ENCODE results near the gene PPP2R1B.
"Not testable (repeated sequence)": the region's sequence is repeated elsewhere in the genome, so short reads cannot be mapped to it uniquely, and the experiment has no call there.

Gene PPP2R1B

DNA sequence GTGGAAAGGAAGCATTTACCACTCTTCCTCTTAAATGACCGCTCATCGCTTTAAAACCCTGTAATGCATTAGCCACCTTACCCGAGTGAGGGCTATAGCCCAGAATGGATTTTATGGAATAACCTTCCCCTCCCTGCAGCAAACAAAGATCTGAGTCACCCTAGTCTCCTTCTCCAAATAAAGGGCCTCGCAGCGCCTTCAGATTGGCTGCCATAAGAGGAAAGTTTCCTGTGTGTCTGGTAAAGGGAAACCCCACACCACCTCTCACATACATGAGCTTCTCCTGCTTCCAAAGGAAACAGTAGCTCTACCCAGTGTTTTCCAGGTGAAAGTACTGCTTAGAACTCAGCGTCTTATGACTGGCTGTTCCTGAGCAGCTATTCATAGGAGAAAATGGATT lies 47.8 kb downstream of the PPP2R1B start:
- Histone ChIP-seq H3K9me3 (ENCODE audit: control insufficient read depth, insufficient read depth, low read length) (no peaks in the 10 kb centered on the region), H3K4me1 (ENCODE audit: insufficient read depth, low read length) (peaks cover 11% of the 10 kb centered on the region), H3K36me3 (ENCODE audit: insufficient read depth, low read length) (0 out of 2 replicates have a peak, but pooled peaks cover 10% of the 10 kb centered on the region), H3K9ac (ENCODE audit: low read depth, low read length) (no peak overlapping the region)

DNA sequence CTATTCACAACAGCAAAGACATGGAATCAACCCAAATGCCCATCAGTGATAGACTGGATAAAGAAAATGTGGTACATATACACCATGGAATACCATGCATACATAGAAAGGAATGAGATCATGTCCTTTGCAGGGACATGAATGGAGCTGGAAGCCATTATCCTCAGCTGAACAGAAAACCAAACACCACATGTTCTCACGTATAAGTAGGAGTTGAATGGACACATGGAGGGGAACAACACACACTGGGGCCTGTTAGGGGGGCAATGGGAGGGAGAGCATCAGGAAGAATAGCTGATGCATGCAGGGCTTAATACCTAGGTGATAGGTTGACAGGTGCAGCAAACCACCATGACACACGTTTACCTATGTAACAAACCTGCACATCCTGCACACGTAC lies 48.5 kb downstream of the PPP2R1B start:
- not testable (repeated sequence) for H3K36me3 ChIP-seq (ENCODE audit: insufficient read depth, low read length); H3K9ac ChIP-seq (ENCODE audit: low read depth, low read length); H3K9me3 ChIP-seq (ENCODE audit: control insufficient read depth, insufficient read depth, low read length); H3K4me1 ChIP-seq (ENCODE audit: insufficient read depth, low read length)

DNA sequence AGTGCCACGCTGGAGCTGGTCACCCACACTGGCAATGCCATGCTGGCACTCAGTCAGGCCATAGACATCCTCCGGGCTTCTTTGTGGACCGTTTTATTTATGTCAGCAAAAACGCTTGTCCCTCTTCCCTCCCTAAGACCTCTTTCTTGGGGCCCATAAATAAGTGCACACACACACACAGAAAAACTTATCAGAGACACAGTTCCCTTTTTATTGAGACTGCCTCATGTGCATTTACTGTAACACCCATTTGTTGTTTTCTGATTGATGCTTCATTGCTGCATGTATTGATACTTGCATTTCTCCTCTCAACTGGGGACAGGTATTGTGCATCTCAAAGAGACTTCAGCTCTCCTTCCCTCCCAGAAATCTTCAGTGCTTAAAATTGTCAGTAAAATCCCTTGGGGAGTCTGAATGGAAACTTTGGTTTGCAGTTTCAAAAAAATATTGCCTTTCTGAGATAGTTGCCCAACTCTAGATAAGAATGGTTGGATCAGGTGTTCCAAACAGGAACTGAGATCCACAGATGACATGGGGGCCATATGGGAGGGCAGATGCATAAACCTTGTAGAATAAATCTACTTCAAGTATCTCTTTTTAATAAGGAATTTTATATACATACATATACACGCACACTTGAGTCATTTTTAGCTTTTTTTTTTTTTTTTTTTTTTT lies 50.9 kb downstream of the PPP2R1B start:
- Histone ChIP-seq H3K36me3 (ENCODE audit: insufficient read depth, low read length) (no peaks in the 10 kb centered on the region), H3K9me3 (ENCODE audit: control insufficient read depth, insufficient read depth, low read length) (no peaks in the 10 kb centered on the region), H3K4me1 (ENCODE audit: insufficient read depth, low read length) (peaks cover 9% of the 10 kb centered on the region), H3K9ac (ENCODE audit: low read depth, low read length) (no peak overlapping the region)

DNA sequence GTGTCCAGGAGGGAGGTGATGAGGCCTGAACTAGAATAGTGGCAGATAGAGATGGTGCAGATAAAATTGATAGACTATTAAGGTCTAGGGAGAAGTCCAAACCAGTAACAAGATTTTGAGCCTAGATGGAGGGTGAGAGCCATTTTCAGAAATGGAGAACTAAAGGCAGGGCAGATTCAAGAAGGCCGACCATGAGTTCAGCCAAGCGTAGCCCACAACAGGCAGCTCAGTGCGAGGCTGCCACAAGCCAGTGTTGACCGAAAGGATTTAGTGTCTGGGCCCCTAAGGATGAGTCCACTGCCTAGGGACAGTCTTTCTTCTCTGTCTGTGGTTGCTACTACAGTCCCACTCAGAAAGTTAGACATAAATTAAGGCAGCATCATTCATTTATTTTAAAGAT lies 51.7 kb downstream of the PPP2R1B start:
- Histone ChIP-seq H3K9ac (ENCODE audit: low read depth, low read length) (no peak overlapping the region), H3K36me3 (ENCODE audit: insufficient read depth, low read length) (no peaks in the 10 kb centered on the region), H3K4me1 (ENCODE audit: insufficient read depth, low read length) (peaks cover 9% of the 10 kb centered on the region), H3K9me3 (ENCODE audit: control insufficient read depth, insufficient read depth, low read length) (no peaks in the 10 kb centered on the region)

DNA sequence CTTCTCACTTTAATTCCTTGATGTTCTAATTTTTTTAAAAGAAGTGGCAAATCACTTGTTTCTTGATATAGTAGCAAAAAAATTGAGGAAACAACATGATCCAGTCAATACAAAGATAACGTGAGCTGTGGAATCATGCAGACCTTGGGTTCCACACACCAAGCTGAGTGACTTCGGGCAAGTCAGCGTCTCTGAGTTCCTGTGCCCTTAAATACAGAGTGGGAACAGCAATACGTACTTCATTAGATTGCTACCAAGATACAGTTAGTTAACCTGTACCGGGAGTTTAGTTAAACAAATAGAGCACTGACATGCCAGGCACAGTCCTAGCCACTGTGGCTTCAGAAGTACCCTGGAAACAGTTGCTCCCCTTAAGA lies 58.5 kb downstream of the PPP2R1B start:
- no peaks in the 10 kb centered on the region for H3K9me3 ChIP-seq (ENCODE audit: control insufficient read depth, insufficient read depth, low read length)
- H3K36me3 ChIP-seq (ENCODE audit: insufficient read depth, low read length) = no peaks in the 10 kb centered on the region; the same call in none of the 2 replicates
- no peaks in the 10 kb centered on the region for H3K4me1 ChIP-seq (ENCODE audit: insufficient read depth, low read length)
- no peak overlapping the region for H3K9ac ChIP-seq (ENCODE audit: low read depth, low read length)

DNA sequence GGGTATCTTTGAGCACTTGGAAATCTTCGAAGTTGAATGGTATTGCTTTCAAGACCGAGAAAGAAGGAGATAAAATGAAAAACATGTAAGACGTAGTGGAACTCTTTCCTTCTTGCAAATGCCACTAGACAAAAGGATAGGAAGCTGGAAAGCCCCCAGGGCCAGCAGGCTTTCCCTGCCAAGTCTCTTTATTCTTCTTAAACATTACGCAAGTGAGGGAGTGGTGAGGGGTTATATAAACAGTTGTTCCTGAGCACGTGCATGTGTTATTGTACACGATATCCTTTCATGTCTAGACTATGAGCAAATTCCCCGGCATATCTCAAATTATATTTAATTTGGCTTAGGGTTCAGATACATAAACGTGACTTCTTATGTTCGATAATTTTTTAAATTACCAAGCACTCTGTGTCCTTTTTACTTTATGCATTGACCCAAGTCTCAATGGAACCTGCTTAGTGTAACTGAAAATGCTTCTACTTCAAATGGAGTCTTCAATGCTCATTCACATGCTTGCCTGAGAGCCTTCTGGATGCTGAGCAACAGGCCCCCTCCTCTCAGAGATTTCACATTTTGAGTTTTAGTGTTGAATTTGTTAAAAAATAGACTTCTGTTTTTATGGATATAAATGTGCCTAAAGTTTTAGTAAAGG lies 59.0 kb downstream of the PPP2R1B start:
- Histone ChIP-seq H3K36me3 (ENCODE audit: insufficient read depth, low read length) (no peaks in the 10 kb centered on the region; the same call in none of the 2 replicates), H3K9me3 (ENCODE audit: control insufficient read depth, insufficient read depth, low read length) (no peaks in the 10 kb centered on the region), H3K4me1 (ENCODE audit: insufficient read depth, low read length) (no peaks in the 10 kb centered on the region), H3K9ac (ENCODE audit: low read depth, low read length) (no peak overlapping the region)

DNA sequence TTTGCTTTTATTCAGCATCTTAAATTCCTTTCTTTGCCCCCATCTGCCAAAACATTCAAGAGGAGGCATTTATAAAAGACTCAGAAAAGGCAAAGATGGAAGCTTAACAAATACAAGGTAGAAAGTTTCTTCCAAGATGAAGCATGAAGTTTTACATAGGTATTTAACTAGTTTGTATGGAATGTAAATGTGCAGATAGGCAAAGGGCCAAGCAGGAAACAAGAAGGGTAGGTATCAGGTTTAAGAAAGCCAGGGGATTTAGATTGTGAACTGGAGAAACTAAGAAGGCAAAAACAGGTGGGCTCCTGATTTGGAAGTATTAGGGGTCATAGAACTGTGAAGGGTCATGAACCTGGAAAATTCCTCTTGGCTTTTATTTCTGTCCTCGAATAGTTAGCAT lies 62.6 kb downstream of the PPP2R1B start:
- Histone ChIP-seq H3K4me1 (ENCODE audit: insufficient read depth, low read length) (no peaks in the 10 kb centered on the region), H3K9ac (ENCODE audit: low read depth, low read length) (no peak overlapping the region), H3K9me3 (ENCODE audit: control insufficient read depth, insufficient read depth, low read length) (no peaks in the 10 kb centered on the region), H3K36me3 (ENCODE audit: insufficient read depth, low read length) (no peaks in the 10 kb centered on the region; the same call in none of the 2 replicates)

DNA sequence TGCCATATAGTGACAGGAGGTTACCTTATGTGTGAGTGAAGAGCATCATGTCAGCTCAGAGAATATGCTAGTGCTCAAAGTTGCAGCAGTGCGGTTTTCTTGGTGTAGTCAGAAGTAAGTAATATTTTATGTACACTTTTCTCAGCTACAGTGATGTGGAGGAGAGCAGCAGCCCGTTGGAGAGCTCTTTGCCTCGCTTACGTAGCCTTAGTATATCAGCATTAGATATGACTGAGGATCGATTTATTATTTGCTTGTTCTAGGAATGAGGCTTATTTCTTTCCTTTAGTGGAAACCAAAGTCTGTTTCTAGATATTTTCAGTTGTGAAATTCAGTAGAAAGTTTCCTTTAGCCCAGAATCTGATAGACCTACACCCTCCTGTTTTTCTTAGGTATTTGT lies 63.6 kb downstream of the PPP2R1B start:
- no peaks in the 10 kb centered on the region for H3K9me3 ChIP-seq (ENCODE audit: control insufficient read depth, insufficient read depth, low read length)
- H3K36me3 ChIP-seq (ENCODE audit: insufficient read depth, low read length) = no peaks in the 10 kb centered on the region; the same call in 1 of the 2 replicates
- H3K9ac ChIP-seq (ENCODE audit: low read depth, low read length) = no peak overlapping the region
- no peaks in the 10 kb centered on the region for H3K4me1 ChIP-seq (ENCODE audit: insufficient read depth, low read length)

DNA sequence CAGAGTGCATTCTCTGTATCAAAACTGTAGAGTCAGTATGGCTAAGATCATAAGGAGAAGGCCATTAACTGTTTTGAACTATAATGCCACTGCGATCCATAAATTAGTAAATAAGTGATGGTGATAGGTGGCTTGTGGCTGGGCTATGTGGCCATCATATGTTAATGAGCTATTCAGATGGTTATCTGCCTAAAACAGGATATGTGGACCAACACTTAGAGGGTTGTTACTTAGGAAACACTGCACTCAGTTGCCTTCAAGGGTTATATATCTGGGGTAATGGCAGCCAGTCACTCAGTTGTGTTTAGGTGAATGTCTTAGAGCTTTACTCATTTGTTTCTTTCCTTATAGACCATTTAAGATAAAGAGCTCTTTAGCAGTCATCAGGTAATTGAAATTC lies 66.0 kb downstream of the PPP2R1B start:
- Histone ChIP-seq H3K36me3 (ENCODE audit: insufficient read depth, low read length) (no peaks in the 10 kb centered on the region; the same call in 1 of the 2 replicates), H3K4me1 (ENCODE audit: insufficient read depth, low read length) (no peaks in the 10 kb centered on the region), H3K9ac (ENCODE audit: low read depth, low read length) (no peak overlapping the region), H3K9me3 (ENCODE audit: control insufficient read depth, insufficient read depth, low read length) (no peaks in the 10 kb centered on the region)

DNA sequence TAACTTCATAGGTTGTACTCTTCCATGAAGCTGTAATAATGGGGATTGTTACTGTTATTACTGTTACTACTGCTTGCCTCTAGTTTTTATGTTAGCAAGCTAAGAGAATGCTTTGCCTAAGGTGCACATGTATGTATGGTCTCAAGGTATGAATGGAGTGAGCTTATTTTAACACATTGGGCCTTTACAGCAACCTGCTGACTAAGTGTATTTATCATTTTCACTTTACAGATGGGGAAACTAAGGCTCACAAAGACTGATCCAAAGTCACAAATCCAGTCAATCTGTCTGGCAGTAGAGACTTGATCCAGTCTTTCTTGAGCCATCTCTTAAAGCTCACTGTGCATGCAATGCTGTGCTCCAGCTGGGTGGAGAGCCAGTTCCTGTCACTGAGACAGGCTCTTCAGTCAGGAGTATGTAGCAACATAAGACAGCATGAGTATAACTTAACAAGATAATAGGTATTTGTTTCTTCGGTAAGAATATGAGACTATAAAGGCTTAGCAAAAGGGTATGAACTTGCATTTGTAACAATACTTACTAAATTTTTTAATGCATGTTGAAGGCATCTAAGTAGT lies 66.5 kb downstream of the PPP2R1B start:
- no peaks in the 10 kb centered on the region for H3K36me3 ChIP-seq (ENCODE audit: insufficient read depth, low read length)
- no peak overlapping the region for H3K9ac ChIP-seq (ENCODE audit: low read depth, low read length)
- no peaks in the 10 kb centered on the region for H3K9me3 ChIP-seq (ENCODE audit: control insufficient read depth, insufficient read depth, low read length)
- H3K4me1 ChIP-seq (ENCODE audit: insufficient read depth, low read length) = no peaks in the 10 kb centered on the region

DNA sequence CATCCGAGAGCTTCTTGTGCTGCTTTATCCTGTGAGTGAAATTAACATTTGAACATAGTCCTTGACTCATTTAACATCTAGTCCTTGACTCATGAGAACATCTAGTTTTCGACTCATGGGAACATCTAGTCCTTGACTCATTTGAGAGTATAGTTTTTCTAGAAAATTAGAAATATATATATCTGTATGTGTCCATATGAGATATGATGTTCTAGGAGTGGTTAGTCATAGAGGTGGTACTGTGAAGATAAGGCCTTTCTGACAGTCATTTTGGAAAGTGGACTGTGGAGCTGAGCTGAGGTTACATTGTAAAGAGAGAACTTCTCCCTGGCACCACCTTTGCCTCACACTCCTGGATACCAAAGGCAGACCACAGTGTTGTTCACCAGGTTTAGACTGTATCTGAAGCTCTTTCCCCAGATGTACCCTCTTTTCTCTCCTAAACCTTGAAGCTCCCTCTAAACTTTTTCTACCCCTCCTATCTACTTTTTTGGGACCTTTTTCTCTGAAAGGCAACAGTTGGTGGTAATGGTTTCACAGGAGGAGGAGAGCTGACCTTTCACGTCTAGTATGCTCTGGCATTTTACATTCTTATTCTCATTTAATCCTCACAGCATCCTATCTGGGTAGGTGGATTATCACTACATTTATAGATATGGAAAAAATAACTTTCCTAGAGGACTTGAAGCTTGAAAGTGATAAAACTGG lies 67.2 kb downstream of the PPP2R1B start:
- H3K9ac ChIP-seq (ENCODE audit: low read depth, low read length) = no peak overlapping the region
- no peaks in the 10 kb centered on the region for H3K36me3 ChIP-seq (ENCODE audit: insufficient read depth, low read length)
- H3K9me3 ChIP-seq (ENCODE audit: control insufficient read depth, insufficient read depth, low read length) = no peaks in the 10 kb centered on the region
- no peaks in the 10 kb centered on the region for H3K4me1 ChIP-seq (ENCODE audit: insufficient read depth, low read length)

DNA sequence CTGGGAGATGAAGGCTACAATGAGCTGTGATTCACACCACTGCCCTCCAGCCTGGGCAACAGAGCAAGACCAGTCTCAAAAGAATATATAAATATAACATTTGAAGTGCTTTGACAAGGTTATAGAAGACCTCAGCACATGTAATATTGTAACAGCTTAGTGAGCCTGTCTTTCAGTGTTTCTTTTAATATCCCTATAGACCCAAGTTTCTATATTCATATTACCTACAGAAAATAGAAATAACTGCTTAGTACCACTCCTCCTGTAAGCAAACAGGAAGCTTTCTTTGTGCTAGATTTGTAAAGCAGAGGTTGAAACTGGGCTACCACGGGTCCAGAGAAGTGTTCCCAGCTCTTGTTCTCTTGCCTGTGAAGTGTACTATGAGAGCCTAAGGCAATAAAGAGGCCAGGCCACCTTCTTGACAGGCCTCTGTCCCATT lies 68.2 kb downstream of the PPP2R1B start:
- Histone ChIP-seq H3K36me3 (ENCODE audit: insufficient read depth, low read length) (no peaks in the 10 kb centered on the region), H3K9ac (ENCODE audit: low read depth, low read length) (no peak overlapping the region), H3K4me1 (ENCODE audit: insufficient read depth, low read length) (no peaks in the 10 kb centered on the region)

DNA sequence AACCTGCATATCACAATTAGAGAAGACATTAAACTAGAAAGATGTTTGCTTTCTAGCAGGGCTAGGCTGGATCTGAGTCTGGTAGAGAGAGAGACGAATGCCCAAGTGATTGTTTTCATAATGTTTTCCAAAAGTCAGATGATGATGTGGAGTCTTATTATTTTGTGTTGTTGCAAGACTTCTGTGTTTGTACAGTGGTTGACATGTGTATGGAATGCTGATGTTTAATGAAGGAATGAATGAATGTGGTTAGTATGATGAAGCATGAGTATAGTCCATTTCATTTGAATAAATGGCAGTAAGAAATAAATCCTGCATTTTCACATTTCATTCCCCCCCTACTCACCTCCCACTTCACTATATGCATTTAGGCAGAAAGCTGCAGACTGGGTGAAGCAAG lies 69.6 kb downstream of the PPP2R1B start:
- Histone ChIP-seq H3K9ac (ENCODE audit: low read depth, low read length) (no peak overlapping the region), H3K9me3 (ENCODE audit: control insufficient read depth, insufficient read depth, low read length) (no peaks in the 10 kb centered on the region), H3K36me3 (ENCODE audit: insufficient read depth, low read length) (no peaks in the 10 kb centered on the region), H3K4me1 (ENCODE audit: insufficient read depth, low read length) (no peaks in the 10 kb centered on the region)

More for the DNA sequence above, 68.2 kb downstream of the PPP2R1B start:
- no peaks in the 10 kb centered on the region for H3K9me3 ChIP-seq (ENCODE audit: control insufficient read depth, insufficient read depth, low read length)

DNA sequence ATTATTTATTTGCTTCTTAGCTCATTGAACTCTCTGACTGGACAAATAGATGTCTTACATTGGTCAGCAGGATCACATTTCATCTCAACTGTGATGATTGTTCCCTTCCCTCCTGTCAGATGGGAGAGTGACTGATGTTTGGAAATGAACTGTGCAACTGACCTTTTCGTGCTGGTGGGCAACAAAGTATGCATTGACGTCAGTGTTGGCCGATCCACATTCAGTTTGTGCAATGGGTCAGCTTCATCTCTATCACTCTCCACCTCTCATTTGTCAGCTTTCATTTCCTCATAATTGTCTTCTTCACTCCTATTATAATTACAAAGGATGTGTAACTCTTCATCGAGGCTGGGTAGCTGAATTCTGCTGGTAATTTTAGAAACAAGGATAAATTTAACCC lies 71.3 kb downstream of the PPP2R1B start:
- Histone ChIP-seq H3K4me1 (ENCODE audit: insufficient read depth, low read length) (no peaks in the 10 kb centered on the region), H3K9me3 (ENCODE audit: control insufficient read depth, insufficient read depth, low read length) (no peaks in the 10 kb centered on the region), H3K9ac (ENCODE audit: low read depth, low read length) (no peak overlapping the region), H3K36me3 (ENCODE audit: insufficient read depth, low read length) (no peaks in the 10 kb centered on the region)

Measured in ES-I3 (cell line).